Superior temporal gyrus (tissue), 1 donor: Measurements from ENCODE around the gene SSH3.
"Not testable (repeated sequence)": the region's sequence is repeated elsewhere in the genome, so short reads cannot be mapped to it uniquely, and the experiment has no call there.

ENCODE experiments used
- DNase-seq: peaks from one replicate; pipeline ENCODE4 v3.0.0-alpha.2; 2016; ENCODE audit errors: extremely low spot score

SSH3 gene

DNA sequence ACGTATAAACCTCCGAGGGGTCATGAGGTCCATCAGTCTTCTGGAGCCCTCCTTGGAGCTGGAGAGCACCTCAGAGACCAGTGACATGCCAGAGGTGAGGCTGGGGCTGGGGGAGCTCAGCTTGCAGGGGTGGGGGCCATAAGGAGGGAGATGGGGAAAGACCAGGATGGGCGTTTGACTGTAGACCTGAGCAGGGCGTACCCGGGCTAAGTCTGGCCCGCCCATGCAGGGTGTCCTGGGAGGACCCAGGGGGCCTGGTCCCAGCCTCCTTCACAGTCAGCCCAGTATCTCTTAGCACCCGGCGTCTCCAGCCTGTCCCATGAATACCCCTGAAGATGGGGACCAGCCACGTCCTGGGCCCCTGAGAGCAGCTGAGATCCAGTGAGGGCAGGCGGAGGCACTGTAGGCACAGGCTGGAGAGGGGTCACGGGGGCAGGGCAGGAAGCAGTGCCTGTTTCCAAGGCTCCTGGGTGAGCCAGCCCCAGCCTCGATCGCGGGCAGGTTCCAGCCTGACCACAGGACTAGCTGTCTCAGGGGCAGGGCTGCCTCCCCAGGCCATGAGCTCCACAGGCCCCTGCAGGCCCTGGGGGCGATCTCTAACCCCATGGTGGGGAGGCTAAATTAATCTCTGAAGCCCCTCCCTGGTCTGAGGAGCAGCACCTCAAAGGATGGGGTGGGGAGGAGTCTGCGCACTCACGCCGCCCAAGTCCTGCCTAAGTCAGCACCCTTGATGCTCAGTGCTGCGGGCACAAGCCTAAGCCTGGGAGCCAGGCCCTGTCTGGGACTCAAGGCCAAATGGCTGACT, 7.1 kb downstream of the SSH3 start:
- no peak for DNase-seq

DNA sequence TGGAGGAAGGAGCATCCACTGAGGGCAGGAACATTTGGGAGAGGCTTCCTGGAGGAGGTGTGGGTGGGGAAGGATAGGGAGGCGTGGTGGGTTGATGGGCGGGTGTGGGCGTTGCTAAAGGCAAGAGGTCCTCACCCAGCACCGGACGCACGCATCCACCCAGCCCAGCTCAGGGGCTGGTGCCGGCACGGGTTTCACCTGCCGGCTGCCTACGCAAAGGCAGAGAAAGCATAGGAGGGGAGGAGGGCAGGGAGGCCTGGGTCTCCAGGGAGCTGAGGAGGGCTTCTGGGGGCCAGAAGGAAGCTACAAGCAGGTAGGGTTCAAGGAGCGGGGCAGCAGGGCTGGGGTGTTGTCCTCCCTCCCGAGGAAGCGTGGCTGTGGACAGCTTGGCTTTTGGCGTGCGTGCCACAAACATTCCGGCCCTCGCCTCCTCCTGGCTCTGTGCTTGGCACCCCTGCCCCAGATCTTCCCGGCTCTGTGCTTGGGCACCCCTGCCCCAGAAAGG, 7.8 kb downstream of the SSH3 start:
- no peak for DNase-seq

DNA sequence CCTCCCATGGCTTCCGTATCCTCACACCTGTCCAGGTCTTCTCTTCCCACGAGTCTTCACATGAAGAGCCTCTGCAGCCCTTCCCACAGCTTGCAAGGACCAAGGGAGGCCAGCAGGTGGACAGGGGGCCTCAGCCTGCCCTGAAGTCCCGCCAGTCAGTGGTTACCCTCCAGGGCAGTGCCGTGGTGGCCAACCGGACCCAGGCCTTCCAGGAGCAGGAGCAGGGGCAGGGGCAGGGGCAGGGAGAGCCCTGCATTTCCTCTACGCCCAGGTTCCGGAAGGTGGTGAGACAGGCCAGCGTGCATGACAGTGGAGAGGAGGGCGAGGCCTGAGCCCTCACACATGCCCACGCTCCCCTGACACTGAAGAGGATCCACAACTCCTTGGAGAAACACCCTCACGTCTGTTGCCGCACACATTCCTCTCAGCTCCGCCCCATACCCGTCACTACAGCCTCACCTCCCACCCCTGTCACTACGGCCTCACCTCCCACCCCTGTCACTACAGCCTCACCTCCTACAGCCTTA, 8.3 kb downstream of the SSH3 start:
- no peak for DNase-seq

DNA sequence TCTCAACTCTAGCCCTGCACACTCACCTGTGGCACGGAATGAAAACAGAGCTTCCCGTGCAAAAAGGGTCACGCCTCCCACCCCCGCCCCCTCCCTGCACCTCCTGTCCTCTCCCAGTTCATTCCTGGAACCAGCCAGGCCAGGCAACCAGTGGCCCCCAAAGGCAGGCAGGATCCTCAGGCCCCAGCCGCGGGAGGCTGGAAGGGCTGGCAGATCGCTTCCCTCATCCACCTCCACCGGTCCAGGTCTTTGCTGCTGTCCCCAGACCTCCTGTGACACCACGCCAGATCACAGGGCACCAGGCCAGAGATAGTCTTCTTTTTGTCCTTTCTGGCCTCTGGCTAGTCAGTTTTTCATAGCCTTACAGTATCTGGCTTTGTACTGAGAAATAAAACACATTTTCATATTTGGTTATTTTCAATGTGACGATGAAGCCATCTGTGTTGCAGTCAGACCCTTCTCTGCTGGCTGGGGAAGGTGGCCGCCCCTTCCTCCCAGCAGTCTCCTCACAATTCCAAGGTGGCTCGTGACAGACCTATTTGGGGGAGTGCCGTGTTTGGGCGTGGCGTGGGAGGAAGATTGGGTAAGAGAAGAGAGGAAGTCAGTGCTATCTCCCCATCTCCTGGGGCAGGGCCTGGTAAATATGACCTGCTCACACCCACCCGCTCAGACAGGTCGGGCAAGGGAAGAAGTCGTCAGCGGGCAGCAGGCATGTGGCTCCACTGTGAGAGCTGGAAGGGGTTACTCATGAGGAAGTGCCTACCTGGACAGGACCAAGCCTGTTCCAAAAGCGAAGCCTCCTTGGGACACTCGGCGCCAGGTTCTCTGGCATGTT, 9.1 kb downstream of the SSH3 start:
- no peak for DNase-seq

DNA sequence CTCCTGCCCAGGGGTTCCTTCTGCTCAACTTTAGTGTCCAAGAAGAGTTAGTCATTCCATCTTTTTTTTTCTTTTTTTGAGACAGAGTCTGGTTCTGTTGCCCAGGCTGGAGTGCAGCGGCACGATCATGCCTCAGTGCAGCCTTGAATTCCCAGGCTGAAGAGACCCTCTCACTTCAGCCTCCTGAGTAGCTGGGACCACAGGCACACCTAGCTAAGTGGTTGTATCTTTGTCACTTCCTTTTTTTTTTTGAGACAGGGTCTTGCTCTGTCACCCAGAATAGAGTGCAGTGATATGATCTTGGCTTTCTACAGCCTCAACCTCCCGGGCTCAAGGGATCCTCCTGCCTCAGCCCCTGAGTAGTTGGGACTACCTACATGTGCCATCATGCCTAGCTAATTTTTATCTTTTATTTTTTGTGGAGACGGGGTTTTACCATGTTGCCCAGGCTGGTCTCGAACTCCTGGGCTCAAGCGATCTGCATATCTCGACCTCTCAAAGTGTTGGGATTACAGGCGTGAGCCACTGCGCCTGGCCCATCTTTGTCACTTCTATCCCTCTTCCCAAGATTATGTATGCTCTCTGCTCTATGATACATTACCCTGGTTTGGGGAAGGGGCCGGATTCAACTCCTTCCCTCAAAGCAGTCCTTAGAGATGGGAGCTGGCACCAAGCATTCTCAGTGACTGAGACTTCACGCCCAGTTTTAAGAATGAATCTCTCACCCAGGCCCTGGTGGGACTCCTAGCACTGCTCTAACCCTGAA, 10.0 kb downstream of the SSH3 start:
- DNase-seq: no peak

DNA sequence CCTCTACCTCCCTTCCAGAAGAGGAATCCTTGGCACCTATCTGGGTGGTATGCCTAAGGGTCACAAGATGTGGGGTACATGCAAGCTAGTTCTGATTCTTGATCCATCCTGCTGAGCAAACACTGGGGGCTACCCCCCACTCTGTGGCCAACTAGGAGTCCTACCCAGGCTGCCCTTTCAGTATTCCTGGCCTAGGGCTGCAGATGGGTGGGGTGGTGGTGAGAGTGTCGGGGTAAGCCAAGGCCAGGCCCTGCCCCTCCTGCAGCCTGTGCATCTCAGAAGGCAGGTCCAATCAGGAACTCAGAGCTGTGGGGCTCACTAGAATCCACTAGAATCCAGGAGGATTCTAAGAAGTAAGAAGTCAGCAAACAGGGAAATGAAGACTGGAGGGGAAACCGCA, 10.9 kb downstream of the SSH3 start:
- no peak for DNase-seq

DNA sequence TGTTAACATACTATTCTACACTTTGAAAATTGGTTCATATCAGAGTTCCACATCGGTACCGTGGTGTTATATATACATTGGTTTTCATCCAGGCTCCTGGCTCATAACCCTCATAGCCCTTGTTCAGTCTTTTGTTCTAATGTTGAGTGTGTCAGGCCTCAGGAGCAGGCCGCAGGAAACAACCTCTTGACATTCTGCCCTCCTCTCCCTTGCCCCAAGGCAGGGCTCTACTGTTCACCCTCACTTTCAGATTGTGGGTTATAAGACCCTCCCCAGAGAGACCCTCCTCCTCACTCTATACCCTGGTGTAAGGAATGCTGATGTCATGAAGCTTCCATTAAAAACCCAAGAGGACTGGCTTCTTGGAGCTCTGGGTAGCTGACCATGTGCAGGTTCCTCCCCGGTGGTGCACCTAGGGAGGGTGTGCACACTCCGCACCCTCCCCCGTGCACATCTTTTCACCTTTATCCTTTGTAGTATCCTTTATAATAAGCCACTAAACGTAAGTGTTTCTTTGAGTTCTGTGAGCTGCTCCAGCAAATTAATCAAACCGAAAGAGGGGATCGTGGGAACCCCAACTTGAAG, 12.1 kb downstream of the SSH3 start:
- no peak for DNase-seq

DNA sequence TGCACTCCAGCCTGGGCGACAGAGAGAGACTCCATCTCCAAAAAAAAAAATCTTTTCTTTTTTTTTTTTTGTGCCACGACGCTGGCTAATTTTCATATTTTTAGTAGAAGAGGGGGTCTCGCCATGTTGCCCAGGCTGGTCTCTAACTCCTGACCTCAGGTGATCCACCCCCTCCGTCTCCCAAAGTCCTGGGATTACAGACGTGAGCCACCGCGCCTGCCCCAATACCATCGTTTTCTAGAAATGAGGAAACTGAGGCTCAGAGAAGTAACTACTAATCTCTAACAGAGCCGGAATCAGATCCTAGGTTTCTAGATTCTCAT, 13.5 kb downstream of the SSH3 start:
- DNase-seq: peak; percentile 76

DNA sequence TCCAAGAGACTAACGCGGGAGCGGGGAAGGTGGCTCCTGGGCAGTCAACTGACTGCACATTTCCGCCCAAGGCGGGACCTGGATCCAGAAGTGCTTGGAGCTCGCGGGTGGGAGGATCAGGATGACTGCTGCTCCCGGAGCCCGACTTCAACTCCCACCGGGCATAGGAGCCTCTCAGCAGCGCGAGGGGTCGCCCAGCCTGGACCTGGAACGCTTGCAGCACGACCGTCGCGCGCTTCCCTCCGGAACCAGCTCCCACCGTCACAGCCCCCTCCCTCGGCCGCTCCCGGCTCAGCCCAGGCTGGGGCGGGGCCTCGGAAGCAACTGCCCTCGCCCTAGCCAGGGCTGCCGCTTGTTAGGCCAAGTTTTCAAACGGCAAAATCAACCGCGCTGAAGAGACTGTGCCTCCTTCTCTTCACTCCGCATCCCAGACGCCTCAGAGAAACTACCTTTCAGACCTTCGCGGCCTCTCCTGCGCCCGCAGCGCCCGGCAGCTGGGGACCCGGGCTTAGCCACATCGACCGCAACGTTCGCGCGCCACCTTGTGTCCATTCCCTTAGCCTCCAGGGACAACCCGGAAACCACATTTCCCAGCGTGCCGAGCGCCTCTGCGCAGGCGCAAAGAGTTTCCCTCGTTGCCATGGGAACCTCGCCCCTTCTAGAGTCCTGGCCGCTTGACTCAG, 14.0 kb downstream of the SSH3 start:
- peak; percentile 99 for DNase-seq

DNA sequence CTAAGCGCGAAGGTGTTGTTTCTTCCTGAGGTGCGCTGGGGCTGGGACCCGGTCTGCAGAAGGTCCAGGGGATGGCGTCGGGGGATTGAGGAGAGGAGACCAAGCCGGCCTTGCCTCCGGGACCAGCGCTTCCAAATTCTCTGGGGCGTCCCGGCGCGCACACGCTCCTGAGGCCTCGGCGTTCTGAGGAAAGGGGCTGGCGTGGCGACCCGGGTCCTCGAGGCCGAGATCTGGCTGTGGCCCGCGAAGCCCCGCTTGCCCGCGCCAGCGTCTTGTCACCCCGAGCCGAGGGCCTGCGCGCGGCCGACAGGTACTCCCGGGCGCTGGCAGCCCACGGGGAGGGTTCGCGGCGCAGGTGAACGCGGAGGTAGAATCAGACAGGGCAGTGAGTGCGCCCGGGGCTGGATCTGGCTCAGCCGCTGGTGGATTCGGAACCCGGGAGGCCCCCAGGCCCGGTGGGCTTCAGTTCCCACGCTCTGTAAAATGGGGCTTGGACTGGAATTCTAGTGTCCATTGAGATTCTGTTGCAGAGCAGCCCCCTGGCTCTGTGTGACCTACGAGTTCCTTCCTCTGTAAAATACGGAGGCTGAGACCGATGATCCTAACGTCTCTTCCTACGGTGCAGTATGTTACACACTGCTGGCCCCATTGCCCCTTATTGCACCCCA, 14.7 kb downstream of the SSH3 start:
- DNase-seq: no peak

DNA sequence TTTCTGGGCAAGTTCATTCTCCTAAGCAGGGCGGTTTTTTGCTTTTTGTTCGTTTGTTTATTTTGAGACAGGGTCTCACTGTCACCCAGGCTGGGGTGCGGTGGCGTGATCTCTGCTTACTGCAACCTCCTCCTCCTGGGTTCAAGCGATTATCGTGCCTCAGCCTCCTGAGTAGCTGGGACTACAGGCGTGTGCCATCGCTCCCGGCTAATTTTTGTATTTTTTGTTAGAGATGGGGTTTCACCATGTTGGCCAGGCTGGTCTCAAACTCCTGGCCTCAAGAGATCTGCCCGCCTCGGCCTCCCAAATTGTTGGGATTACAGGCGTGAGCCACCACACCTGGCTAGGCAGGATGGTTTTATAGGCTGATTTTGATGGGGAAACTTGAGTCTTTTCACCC, 15.5 kb downstream of the SSH3 start:
- DNase-seq: not testable (repeated sequence)

DNA sequence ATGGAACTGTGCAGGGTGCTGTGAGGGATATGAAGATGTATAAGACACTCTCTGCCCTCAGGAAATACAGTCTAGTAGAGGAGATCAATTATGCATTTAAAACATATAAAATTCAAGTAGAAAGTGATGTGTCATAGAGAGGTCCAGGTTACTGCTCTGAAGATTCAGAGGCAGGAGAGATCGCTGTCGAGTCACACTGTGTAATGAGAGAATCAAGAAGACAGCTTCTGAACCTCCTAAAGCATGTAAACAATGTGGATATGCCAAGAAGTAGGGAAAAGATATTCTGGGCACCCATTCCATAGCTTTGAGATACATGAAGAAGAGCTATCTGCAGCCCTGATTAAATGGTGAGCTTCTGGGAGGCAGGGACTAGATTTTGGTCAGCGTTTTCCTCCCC, 16.7 kb downstream of the SSH3 start:
- no peak for DNase-seq

DNA sequence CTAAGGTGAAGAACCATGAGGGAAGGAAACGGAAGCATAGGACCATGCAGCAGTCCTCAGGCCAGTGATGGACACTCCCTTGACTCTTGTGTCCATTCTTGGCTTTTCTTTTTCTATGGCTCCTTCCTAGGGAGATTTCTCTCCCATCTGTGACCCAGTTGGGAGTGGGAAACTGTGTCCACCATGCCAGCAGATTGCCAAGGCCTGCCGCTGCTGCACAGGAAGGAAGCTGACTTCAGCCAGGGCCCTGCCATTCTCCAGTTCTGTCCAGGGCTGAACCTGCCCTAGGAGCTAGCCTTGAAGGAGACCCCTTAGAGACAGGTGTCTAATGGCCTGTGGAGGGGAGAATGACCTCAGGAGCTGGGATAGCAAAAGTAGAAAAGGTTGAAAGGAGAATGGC, 17.4 kb downstream of the SSH3 start:
- DNase-seq: no peak

DNA sequence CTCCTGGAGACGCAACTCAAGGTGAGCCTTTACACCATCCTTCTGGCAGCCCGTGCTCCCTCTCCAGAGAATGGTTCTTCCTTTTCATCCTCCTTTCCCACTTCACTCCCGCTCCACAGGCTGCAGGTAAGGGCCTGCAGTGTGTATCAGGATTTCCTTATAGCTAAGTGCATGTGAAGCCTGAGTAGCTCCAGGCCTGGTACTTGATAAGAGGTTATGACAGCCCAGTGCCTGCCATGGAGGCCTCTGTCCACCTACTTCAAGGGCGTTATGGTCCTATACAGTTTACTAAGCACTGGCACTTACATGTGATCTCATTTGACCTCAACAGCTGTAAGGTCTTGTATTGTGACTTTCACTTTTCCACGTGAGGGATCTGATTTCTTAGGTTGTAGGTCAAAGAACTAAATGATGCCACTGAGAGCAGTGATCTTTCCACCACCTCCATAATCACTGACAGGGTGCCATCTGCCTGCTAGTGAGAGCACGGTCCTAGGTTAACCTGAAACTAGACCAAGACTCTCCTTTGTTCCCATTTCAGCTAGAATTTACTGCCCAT, 18.1 kb downstream of the SSH3 start:
- DNase-seq: no peak

DNA sequence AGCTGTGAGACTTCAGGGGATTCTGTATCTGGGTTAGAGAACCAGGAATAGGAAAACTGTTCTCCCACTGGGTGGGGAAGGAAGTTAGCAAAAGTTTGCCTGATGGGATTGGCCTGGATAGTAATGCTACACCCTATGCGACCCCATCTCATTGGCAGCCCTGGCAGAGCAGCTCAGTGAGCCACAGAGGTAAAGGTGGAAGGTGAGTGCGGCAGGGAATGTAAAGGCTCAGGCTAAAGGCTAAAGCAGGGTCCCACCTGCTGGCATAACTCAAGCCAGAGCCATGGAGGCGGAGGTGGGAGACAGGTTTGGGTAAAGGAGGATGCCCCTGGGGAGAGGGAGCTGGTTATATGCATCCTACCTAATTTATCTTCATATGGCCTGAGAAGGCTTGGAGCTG, 18.7 kb downstream of the SSH3 start:
- DNase-seq: no peak

DNA sequence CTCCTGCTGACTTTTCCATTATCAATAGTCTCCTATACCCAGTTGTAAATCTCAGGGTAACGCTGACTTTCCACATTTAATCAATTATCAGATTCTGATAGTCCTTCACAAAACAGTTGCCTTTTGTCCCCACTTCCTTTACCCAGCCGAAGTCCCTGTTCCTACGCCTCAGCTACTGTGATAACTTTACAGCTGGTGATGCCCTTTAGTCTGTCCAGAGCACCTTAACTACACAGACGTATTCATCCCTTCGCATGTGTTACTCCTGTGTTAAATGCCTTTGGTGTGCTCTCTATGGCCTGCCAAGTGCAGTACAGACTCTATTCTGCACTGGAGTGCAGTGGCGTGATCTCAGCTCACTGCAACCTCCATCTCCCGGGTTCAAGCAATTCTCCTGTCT, 20.2 kb downstream of the SSH3 start:
- no peak for DNase-seq

DNA sequence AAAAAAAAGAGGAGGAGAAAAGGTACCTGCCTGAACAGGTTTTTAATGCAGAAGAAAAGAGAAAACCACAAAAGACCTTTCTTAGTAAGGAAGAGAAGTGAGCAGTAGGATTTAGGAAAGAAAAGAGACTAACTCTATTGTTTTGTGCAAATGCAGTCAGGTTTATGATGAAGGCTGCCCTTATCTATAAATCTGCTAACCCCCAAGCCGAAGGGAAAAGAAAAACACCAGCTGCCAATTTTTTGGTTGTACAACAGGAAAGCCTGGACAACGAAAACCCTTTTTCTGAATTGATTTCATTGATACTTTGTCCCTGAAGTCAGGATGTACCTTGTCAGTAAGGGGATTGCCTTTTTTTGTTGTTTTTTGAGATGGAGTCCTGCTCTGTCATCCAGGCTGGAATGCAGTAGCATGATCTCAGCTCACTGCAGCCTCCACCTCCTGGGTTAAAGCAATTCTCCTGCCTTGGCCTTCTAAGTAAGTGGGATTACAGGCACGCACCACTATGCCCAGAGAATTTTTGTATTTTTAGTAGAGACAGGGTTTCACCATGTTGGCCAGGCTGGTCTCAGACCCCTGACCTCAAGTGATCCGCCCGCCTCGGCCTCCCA, 28.9 kb downstream of the SSH3 start:
- no peak for DNase-seq

DNA sequence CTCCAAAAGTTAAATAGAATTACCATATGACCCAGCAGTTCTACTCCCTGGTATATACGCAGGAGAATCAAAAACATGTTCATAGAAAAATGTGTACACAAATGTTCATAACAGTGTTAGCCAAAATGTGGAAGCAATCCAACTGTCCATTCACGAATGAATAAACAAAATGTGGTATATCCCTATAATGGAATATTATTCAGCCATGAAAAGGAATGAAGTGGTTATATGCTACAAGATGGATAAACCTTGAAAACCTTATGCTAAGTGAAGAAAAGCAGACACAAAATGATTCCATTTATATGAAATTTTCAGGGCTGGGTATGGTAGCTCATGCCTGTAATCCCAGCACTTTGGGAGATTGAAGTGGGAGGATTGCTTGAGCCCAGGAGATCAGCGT, 33.9 kb downstream of the SSH3 start:
- DNase-seq: no peak

DNA sequence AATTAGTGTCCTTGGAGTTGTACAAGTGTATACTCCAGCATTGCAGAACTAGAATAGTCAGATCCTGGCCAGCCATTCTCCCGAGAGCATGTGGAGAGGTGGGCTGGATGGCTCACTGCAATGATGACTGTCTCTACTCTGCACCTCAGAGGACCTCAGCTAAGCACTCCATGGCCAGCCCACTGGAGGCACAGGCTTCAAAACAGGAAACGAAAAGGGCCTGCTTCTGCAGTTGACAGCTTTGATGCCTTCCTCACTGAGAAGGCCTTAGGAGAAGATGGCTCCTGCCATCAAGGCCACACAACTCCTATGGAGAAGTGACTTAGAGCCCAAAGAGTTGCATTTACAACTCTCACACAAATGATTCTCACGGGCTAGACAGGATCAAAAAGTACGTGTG, 40.9 kb downstream of the SSH3 start:
- no peak for DNase-seq
